ENCODE measurements around the gene CHIT1.
"Not testable (repeated sequence)": the region's sequence is repeated elsewhere in the genome, so short reads cannot be mapped to it uniquely, and the experiment has no call there.

Gene CHIT1

DNA sequence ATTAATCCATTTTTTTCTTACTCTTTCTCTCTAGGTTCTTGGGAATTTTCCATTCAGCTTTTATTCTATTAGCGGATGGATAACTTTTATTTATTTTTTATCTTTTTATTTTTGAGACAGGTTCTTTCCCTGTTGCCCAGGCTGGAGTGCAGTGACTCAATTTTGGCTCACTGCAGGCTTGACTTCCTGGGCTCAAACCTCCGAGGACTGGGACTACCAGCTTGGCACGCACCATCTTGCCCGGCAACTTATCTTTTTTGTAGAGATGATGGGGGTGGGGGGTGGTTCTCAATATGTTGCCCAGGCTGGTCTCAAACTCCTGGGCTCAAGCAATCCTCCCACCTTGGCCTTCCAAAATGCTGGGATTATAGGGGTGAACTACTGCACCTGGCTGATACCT is 36.1 kb upstream of the CHIT1 start:
- DNase-seq = no peak

- no peak for DNase-seq
Observed at GRCh38 chr1:203264052-203264501, 34.6 kb upstream of the CHIT1 start.

DNA sequence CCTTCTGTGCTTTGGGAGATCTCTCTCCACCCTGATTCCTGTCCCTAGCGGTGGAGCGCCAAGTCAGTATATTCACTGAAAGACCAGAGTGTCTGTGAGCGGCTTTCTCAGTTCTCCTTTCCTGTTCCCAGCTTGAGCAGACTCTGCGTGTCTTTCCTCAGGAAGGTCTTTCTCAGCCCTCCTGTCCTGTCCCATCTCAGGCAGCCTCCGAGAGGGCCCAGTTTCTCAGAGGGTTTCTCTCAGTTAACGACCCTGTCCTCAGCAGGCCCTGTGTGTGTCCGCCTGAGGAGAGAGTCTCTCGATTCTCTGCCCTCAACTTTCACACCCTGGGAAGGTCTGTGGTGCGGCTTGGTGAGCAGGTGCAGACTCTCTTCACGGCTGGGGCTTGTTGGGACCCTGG is 34.0 kb upstream of the CHIT1 start:
- DNase-seq = no peak

GRCh38 chr1:203256636-203257035 is 27.2 kb upstream of the CHIT1 start:
- DNase-seq = not testable (repeated sequence)

- not testable (repeated sequence) for DNase-seq
Observed at GRCh38 chr1:203254782-203255181, 25.3 kb upstream of the CHIT1 start.

DNA sequence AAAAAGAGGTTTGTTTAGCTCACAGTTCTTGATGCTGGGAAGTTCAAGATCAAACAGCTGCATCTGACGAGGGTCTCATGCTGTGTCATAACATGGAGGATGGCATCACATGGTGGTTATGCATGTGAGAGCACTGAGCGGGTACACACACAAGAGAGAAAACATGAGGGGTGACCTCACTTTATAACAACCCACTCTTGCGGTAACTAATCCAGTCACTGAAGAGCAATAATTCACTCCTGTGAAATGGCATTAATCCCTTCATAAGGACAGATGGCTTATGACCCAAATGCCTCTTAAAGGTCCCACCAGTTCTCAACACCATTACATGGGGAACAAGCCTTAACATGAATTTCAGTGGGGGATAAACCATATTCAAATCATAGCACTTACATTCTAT is 23.2 kb upstream of the CHIT1 start:
- no peak for DNase-seq

- DNase-seq = no peak
Observed at GRCh38 chr1:203251466-203251865, 22.0 kb upstream of the CHIT1 start.

- DNase-seq = no peak
Observed at GRCh38 chr1:203250911-203251310, 21.4 kb upstream of the CHIT1 start.

DNA sequence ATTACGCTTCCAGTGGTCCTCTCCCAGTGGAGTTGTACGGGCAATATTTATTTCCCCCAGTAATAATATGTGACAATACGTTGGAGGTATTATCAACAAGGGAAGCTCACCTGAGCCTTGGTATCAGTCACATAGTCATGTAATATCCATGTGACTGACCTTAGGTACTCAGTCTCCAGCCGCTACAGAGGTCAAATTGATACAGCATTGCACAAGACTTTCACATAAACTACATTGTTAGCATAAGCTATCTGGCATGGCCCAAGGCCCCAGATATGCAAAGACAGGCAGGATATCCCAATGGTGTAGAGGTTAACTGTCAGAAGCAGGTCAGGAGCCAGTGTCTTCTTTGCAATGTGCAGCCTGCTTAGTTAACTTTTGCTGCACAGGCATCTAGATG is 15.3 kb upstream of the CHIT1 start:
- no peak for DNase-seq

- not testable (repeated sequence) for DNase-seq
Observed at GRCh38 chr1:203241708-203242107, 12.2 kb upstream of the CHIT1 start.

- no peak for DNase-seq
Observed at GRCh38 chr1:203239526-203240305, 10.2 kb upstream of the CHIT1 start.

GRCh38 chr1:203239081-203239480 is 9.6 kb upstream of the CHIT1 start:
- no peak for DNase-seq

GRCh38 chr1:203238535-203238934 is 9.1 kb upstream of the CHIT1 start:
- no peak for DNase-seq

- DNase-seq = not testable (repeated sequence)
Observed at GRCh38 chr1:203234901-203235300, 5.4 kb upstream of the CHIT1 start.

GRCh38 chr1:203228670-203229069 is 803 bp downstream of the CHIT1 start:
- no peak for DNase-seq

- DNase-seq = no peak
Observed at GRCh38 chr1:203227371-203228083, 1.9 kb downstream of the CHIT1 start.

DNA sequence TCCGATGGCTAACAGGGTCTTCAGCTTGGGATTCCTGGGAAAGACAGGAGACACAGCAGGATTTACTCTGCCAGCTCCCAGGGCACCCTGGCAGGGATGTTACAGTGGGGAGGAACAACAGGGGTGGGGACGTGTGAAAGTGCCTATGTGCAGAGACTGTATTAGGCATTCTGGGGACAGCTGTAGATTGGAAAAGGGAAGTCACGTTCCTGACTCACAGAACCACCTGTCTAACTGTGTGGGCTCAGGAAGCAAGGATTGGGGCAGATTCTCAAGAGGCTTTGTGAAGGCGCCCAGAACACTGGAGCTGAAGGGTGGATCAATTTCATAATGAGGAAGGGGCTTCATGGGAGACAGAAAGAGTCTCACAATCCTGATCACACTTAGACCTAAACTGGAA is 4.4 kb downstream of the CHIT1 start:
- no peak for DNase-seq

- DNase-seq = no peak
Observed at GRCh38 chr1:203223012-203223775, 6.3 kb downstream of the CHIT1 start.

DNA sequence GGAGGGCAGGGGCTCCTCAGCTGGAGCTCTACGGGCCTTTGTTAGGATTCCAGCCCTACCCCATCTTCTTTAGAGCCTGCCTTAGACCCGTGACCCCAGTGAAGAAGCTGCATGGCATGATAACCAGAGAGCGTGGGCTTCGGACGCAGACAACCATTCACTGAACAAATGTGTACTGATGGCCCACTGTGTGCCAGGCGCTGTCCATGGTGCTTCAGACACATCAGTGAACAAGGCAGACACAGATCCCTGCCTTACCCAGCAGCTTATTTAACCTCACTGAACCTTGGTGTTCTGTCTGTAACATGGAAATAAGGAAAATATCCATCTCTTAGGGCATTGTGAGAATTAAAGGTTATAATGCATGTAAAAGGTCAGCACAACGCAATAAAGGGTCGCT is 9.5 kb downstream of the CHIT1 start:
- no peak for DNase-seq

DNA sequence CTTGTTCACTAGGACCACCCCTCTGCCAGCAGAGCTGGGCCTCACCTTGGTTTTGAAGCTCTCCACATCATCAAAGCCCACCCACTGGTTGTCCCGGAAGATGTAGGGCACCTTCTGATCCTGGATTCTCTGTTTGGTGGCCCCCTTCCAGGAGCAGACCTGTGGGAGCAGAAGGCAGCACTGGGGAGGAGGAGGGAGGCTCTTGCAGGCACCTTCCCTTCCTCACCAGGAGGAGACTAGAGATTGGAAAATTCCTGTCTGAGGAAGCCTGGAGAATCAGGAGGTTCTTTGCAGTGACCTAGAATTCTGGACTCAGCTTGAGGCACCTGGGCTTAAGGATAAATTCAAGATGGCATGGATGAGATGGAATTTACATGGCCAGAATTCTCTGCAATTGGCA is 10.3 kb downstream of the CHIT1 start:
- no peak for DNase-seq

GRCh38 chr1:203217668-203218067 is 11.8 kb downstream of the CHIT1 start:
- DNase-seq = no peak

- DNase-seq = no peak
Observed at GRCh38 chr1:203217139-203217655, 12.3 kb downstream of the CHIT1 start.

Measured in midbrain (tissue), 1 donor.